ENCODE measurements around the gene IMMP2L. TPM values are rescaled to one million over a fixed set of nuclear protein-coding genes. Genes with fewer than 3 reads are reported as not detected.

Gene IMMP2L
- polyA plus RNA-seq, 1 donor (not counting 4 experiments of a cell fraction or from before 2014, with no cell fraction given): 14.1 TPM

- Histone ChIP-seq H3K4me1 (ENCODE audit: control insufficient read depth, extremely low read depth, insufficient read depth, low read length) (no peaks in the 10 kb centered on the region), H3K27ac (ENCODE audit: control insufficient read depth, insufficient read depth, low read length) (no peak overlapping the region), H3K79me2 (ENCODE audit: control insufficient read depth, insufficient read depth, low read length) (no peaks in the 10 kb centered on the region), H4K20me1 (ENCODE audit: control insufficient read depth, extremely low read depth, insufficient read depth, low read length) (no peaks in the 10 kb centered on the region), H3K4me3 (ENCODE audit: control insufficient read depth in 2 of 3, extremely low read depth in 1 of 3, insufficient read depth in 2 of 3, low read depth in 1 of 3, low read length in 3 of 3) (no peak overlapping the region), H3K9me3 (ENCODE audit: control insufficient read depth, low read depth, low read length) (no peaks in the 10 kb centered on the region), H2AFZ (ENCODE audit: control insufficient read depth, low read length) (no peak overlapping the region), H3K9ac (ENCODE audit: control insufficient read depth, extremely low read depth, insufficient read depth, low read length) (no peak overlapping the region), H3K9me1 (ENCODE audit: control insufficient read depth, extremely low read depth, insufficient read depth, low read length) (no peaks in the 10 kb centered on the region), H3K27me3 (ENCODE audit: control insufficient read depth, extremely low read depth, insufficient read depth, low read length) (no peaks in the 10 kb centered on the region), H3K4me2 (ENCODE audit: control insufficient read depth, extremely low read depth, insufficient read depth, low read depth, low read length) (no peak overlapping the region), H3K36me3 (ENCODE audit: control insufficient read depth in 2 of 2, extremely low read depth in 1 of 2, insufficient read depth in 2 of 2, low read length in 2 of 2) (no peaks in the 10 kb centered on the region)
- dilution Hi-C loops (cut with MboI; ENCODE audit: extremely low pct_ligation_motif_present, low sequenced_read_pairs): no loop called here
- no peak for FAIRE-seq
- TF ChIP-seq CTCF (optimal IDR thresholded peaks at IDR 0.05 in 1 of 3, IDR thresholded peaks at IDR 0.05 in 1 of 3, conservative IDR thresholded peaks at IDR 0.05 in 1 of 3; ENCODE audit: extremely low read depth in 1 of 3, insufficient read depth in 2 of 3, low read length in 3 of 3) (no peak), EZH2 (IDR thresholded peaks at IDR 0.05; ENCODE audit: low read length) (no peak)
- no peak for DNase-seq (ENCODE audit: low read depth, low spot score)
Measured at GRCh38 chr7:110944966-110945644, 617.2 kb downstream of the IMMP2L start.

GRCh38 chr7:110944448-110944847 is 617.8 kb downstream of the IMMP2L start:
- Histone ChIP-seq H3K9me3 (ENCODE audit: control insufficient read depth, low read depth, low read length) (no peaks in the 10 kb centered on the region), H3K4me3 (ENCODE audit: control insufficient read depth in 2 of 3, extremely low read depth in 1 of 3, insufficient read depth in 2 of 3, low read depth in 1 of 3, low read length in 3 of 3) (no peak overlapping the region), H3K79me2 (ENCODE audit: control insufficient read depth, insufficient read depth, low read length) (no peaks in the 10 kb centered on the region), H2AFZ (ENCODE audit: control insufficient read depth, low read length) (no peak overlapping the region), H4K20me1 (ENCODE audit: control insufficient read depth, extremely low read depth, insufficient read depth, low read length) (no peaks in the 10 kb centered on the region), H3K27ac (ENCODE audit: control insufficient read depth, insufficient read depth, low read length) (no peak overlapping the region), H3K36me3 (ENCODE audit: control insufficient read depth in 2 of 2, extremely low read depth in 1 of 2, insufficient read depth in 2 of 2, low read length in 2 of 2) (no peaks in the 10 kb centered on the region), H3K27me3 (ENCODE audit: control insufficient read depth, extremely low read depth, insufficient read depth, low read length) (no peaks in the 10 kb centered on the region), H3K9ac (ENCODE audit: control insufficient read depth, extremely low read depth, insufficient read depth, low read length) (no peak overlapping the region), H3K4me2 (ENCODE audit: control insufficient read depth, extremely low read depth, insufficient read depth, low read depth, low read length) (no peak overlapping the region), H3K4me1 (ENCODE audit: control insufficient read depth, extremely low read depth, insufficient read depth, low read length) (no peaks in the 10 kb centered on the region), H3K9me1 (ENCODE audit: control insufficient read depth, extremely low read depth, insufficient read depth, low read length) (no peaks in the 10 kb centered on the region)
- dilution Hi-C loops (cut with MboI; ENCODE audit: extremely low pct_ligation_motif_present, low sequenced_read_pairs): no loop called here
- FAIRE-seq: no peak
- no peak for TF ChIP-seq CTCF (optimal IDR thresholded peaks at IDR 0.05 in 1 of 3, IDR thresholded peaks at IDR 0.05 in 1 of 3, conservative IDR thresholded peaks at IDR 0.05 in 1 of 3; ENCODE audit: extremely low read depth in 1 of 3, insufficient read depth in 2 of 3, low read length in 3 of 3)
- no peak for DNase-seq (ENCODE audit: low read depth, low spot score)

Measured in keratinocyte (primary cell).